GM19467 (cell line): ENCODE data around the gene ZSWIM5.
A peak's percentile ranks its signal among the peaks of the same experiment; 100 is the strongest.
"Not testable (repeated sequence)": the region's sequence is repeated elsewhere in the genome, so short reads cannot be mapped to it uniquely, and the experiment has no call there.

Source experiments
- ATAC-seq: cut with Tn5 transposase; IDR thresholded peaks from one replicate; pipeline ENCODE4 v1.9.1; 2021; ENCODE audit warnings: mild to moderate bottlenecking, moderate library complexity; ENCODE audit not compliant: unreplicated experiment

The ZSWIM5 gene

GRCh38 chr1:45205011-45205909 lies 1.1 kb downstream of the ZSWIM5 start:
- ATAC-seq = peak; percentile 24

- ATAC-seq = no peak
Observed at GRCh38 chr1:45200906-45201500, 5.4 kb downstream of the ZSWIM5 start.

GRCh38 chr1:45200435-45200834 lies 6.0 kb downstream of the ZSWIM5 start:
- no peak for ATAC-seq

- no peak for ATAC-seq
Observed at GRCh38 chr1:45198185-45198584, 8.2 kb downstream of the ZSWIM5 start.

- no peak for ATAC-seq
Observed at GRCh38 chr1:45196863-45197262, 9.5 kb downstream of the ZSWIM5 start.

GRCh38 chr1:45191418-45191783 lies 15.0 kb downstream of the ZSWIM5 start:
- ATAC-seq = no peak

GRCh38 chr1:45187725-45188124 lies 18.7 kb downstream of the ZSWIM5 start:
- no peak for ATAC-seq

GRCh38 chr1:45179918-45180519 lies 26.4 kb downstream of the ZSWIM5 start:
- ATAC-seq = not testable (repeated sequence)

GRCh38 chr1:45177452-45177851 lies 29.0 kb downstream of the ZSWIM5 start:
- no peak for ATAC-seq

- no peak for ATAC-seq
Observed at GRCh38 chr1:45172764-45173163, 33.6 kb downstream of the ZSWIM5 start.

GRCh38 chr1:45172005-45172404 lies 34.4 kb downstream of the ZSWIM5 start:
- ATAC-seq = no peak

- ATAC-seq = no peak
Observed at GRCh38 chr1:45171575-45171974, 34.8 kb downstream of the ZSWIM5 start.

- no peak for ATAC-seq
Observed at GRCh38 chr1:45170151-45170742, 36.2 kb downstream of the ZSWIM5 start.

GRCh38 chr1:45167947-45168346 lies 38.5 kb downstream of the ZSWIM5 start:
- ATAC-seq = not testable (repeated sequence)

- ATAC-seq = not testable (repeated sequence)
Observed at GRCh38 chr1:45164307-45164706, 42.1 kb downstream of the ZSWIM5 start.

- ATAC-seq = not testable (repeated sequence)
Observed at GRCh38 chr1:45163111-45163510, 43.3 kb downstream of the ZSWIM5 start.

GRCh38 chr1:45162041-45163035 lies 44.1 kb downstream of the ZSWIM5 start:
- ATAC-seq = not testable (repeated sequence)

- ATAC-seq = no peak
Observed at GRCh38 chr1:45155957-45156356, 50.4 kb downstream of the ZSWIM5 start.

GRCh38 chr1:45155423-45155822 lies 51.0 kb downstream of the ZSWIM5 start:
- ATAC-seq = no peak

- ATAC-seq = no peak
Observed at GRCh38 chr1:45152126-45152525, 54.3 kb downstream of the ZSWIM5 start.
